ENCODE measurements around the gene PPARD. TPM values are rescaled to one million over a fixed set of nuclear protein-coding genes. Genes with fewer than 3 reads are reported as not detected.

The PPARD gene
- total and polyA plus RNA-seq, 4 experiments from 2014 or later = 2.6 to 38.7 (median 24.0) TPM

- H3K36me3 Mint-ChIP-seq = peaks cover 33 to 51% of the 10 kb centered on the region in 2 donors
- ChIA-PET POLR2A (ENCODE audit: partially characterized antibody) (interaction anchor here (0.9 to 1.0 kb wide), 3 partner anchors 17 to 152 kb away, joined by 3 read pairs; no protein-coding TSS in a partner anchor), CTCF (ENCODE audit: partially characterized antibody) (interaction anchor here (0.9 to 2.9 kb wide), 2 partner anchors 8 to 19 kb away, joined by 3 to 14 read pairs; no protein-coding TSS in a partner anchor)
- Histone ChIP-seq H3K4me1 (ENCODE audit: insufficient read depth, low read length) (peaks cover 11% of the 10 kb centered on the region), H3K4me3 (ENCODE audit: low read length in 2 of 2) (no peak overlapping the region), H3K27ac (ENCODE audit: low read depth, low read length) (no peak overlapping the region), H3K9me3 (ENCODE audit: control insufficient read depth in 1 of 2, low read length in 2 of 2) (no peaks in the 10 kb centered on the region), H3K27me3 (ENCODE audit: insufficient read depth, low read length) (no peaks in the 10 kb centered on the region), H3K36me3 (ENCODE audit: insufficient read depth, low read length) (peaks cover 16% of the 10 kb centered on the region)
- H3K27ac Mint-ChIP-seq = peak overlapping the region in 6 of 7 donors; percentile 9 to 83 (median 70)
- peaks cover 17 to 68% (median 32%) of the 10 kb centered on the region in 4 donors for H3K4me1 Mint-ChIP-seq
- H3K27me3 Mint-ChIP-seq = no peaks in the 10 kb centered on the region
- peaks cover 0 to 2% (median 0%) of the 10 kb centered on the region in 8 donors for H3K9me3 Mint-ChIP-seq
- intact Hi-C loops (cut with micrococcal nuclease) = no loop called here
- peak in 1 of 5 donors; percentile 5 for DNase-seq
- peak overlapping the region in 6 of 8 donors; percentile 3 to 64 (median 34) for H3K4me3 Mint-ChIP-seq
These were observed 68.7 kb downstream of the PPARD start for GRCh38 chr6:35411066-35411465.

- no peak for DNase-seq
- Histone ChIP-seq H3K4me1 (ENCODE audit: insufficient read depth, low read length) (peaks cover 11% of the 10 kb centered on the region), H3K4me3 (ENCODE audit: low read length in 2 of 2) (no peak overlapping the region), H3K27me3 (ENCODE audit: insufficient read depth, low read length) (no peaks in the 10 kb centered on the region), H3K36me3 (ENCODE audit: insufficient read depth, low read length) (peaks cover 16% of the 10 kb centered on the region), H3K27ac (ENCODE audit: low read depth, low read length) (no peak overlapping the region), H3K9me3 (ENCODE audit: control insufficient read depth in 1 of 2, low read length in 2 of 2) (no peaks in the 10 kb centered on the region)
- H3K27ac Mint-ChIP-seq = peak overlapping the region in 1 of 7 donors; percentile 80
- POLR2A ChIA-PET (ENCODE audit: partially characterized antibody) = interaction anchor here (0.9 to 1.0 kb wide), 3 partner anchors 18 to 153 kb away, joined by 3 read pairs; no protein-coding TSS in a partner anchor
- H3K4me1 Mint-ChIP-seq = peaks cover 19 to 63% (median 31%) of the 10 kb centered on the region in 4 donors
- intact Hi-C loops (cut with micrococcal nuclease) = no loop called here
- peaks cover 33 to 56% of the 10 kb centered on the region in 2 donors for H3K36me3 Mint-ChIP-seq
- H3K27me3 Mint-ChIP-seq = no peaks in the 10 kb centered on the region
- no peak overlapping the region for H3K4me3 Mint-ChIP-seq
- CTCF ChIA-PET (ENCODE audit: partially characterized antibody) = no interaction called here
- peaks cover 0 to 2% (median 0%) of the 10 kb centered on the region in 8 donors for H3K9me3 Mint-ChIP-seq
These were observed 69.7 kb downstream of the PPARD start for GRCh38 chr6:35412102-35412501.

- H3K27ac Mint-ChIP-seq = peak overlapping the region in 2 of 7 donors; percentile 30 to 41
- H3K9me3 Mint-ChIP-seq = peaks cover 0 to 2% (median 0%) of the 10 kb centered on the region in 8 donors
- H3K4me3 Mint-ChIP-seq = no peak overlapping the region
- H3K36me3 Mint-ChIP-seq = peaks cover 44 to 68% of the 10 kb centered on the region in 2 donors
- ChIA-PET CTCF (ENCODE audit: partially characterized antibody) (interaction anchor here (7.8 kb wide), 1 partner anchor 35 kb away, joined by 54 read pairs; the partner anchor contains the start of gene FANCE), POLR2A (ENCODE audit: partially characterized antibody) (no interaction called here)
- H3K36me3 ChIP-seq (ENCODE audit: insufficient read depth, low read length) = peaks cover 22% of the 10 kb centered on the region
- H3K27me3 ChIP-seq (ENCODE audit: insufficient read depth, low read length) = no peaks in the 10 kb centered on the region
- intact Hi-C loops (cut with micrococcal nuclease) = no loop called here
- H3K4me3 ChIP-seq (ENCODE audit: low read length in 2 of 2) = no peak overlapping the region
- no peak for DNase-seq
- peaks cover 30 to 69% (median 44%) of the 10 kb centered on the region in 4 donors for H3K4me1 Mint-ChIP-seq
- no peaks in the 10 kb centered on the region for H3K9me3 ChIP-seq (ENCODE audit: control insufficient read depth in 1 of 2, low read length in 2 of 2)
- peaks cover 25% of the 10 kb centered on the region for H3K4me1 ChIP-seq (ENCODE audit: insufficient read depth, low read length)
- H3K27ac ChIP-seq (ENCODE audit: low read depth, low read length) = no peak overlapping the region
- no peaks in the 10 kb centered on the region for H3K27me3 Mint-ChIP-seq
These were observed 71.6 kb downstream of the PPARD start for GRCh38 chr6:35413911-35414310.

- Histone ChIP-seq H3K36me3 (ENCODE audit: insufficient read depth, low read length) (peaks cover 22% of the 10 kb centered on the region), H3K27ac (ENCODE audit: low read depth, low read length) (no peak overlapping the region), H3K9me3 (ENCODE audit: control insufficient read depth in 1 of 2, low read length in 2 of 2) (no peaks in the 10 kb centered on the region), H3K4me1 (ENCODE audit: insufficient read depth, low read length) (peaks cover 35% of the 10 kb centered on the region), H3K27me3 (ENCODE audit: insufficient read depth, low read length) (no peaks in the 10 kb centered on the region), H3K4me3 (ENCODE audit: low read length in 2 of 2) (no peak overlapping the region)
- H3K36me3 Mint-ChIP-seq = peaks cover 44 to 75% of the 10 kb centered on the region in 2 donors
- ChIA-PET POLR2A (ENCODE audit: partially characterized antibody) (interaction anchor here (0.5 to 1.7 kb wide), 5 partner anchors 21 to 73 kb away, joined by 3 to 10 read pairs (median 4); partner anchors contain the start of gene PPARD), CTCF (ENCODE audit: partially characterized antibody) (interaction anchor here (0.6 to 7.8 kb wide), 11 partner anchors 8 to 122 kb away, joined by 3 to 55 read pairs (median 5); partner anchors contain the start of genes DEF6, FANCE and PPARD)
- peak overlapping the region in 1 of 8 donors; percentile 1 for H3K4me3 Mint-ChIP-seq
- DNase-seq = peak in 4 of 5 donors; percentile 26 to 33 (median 30)
- H3K9me3 Mint-ChIP-seq = peaks cover 0 to 2% (median 0%) of the 10 kb centered on the region in 8 donors
- intact Hi-C loops (cut with micrococcal nuclease) = loop anchor here (1.0 kb wide), 2 partner anchors 34 to 73 kb away; partner anchors contain the start of gene PPARD
- peaks cover 31 to 72% (median 49%) of the 10 kb centered on the region in 4 donors for H3K4me1 Mint-ChIP-seq
- H3K27ac Mint-ChIP-seq = peak overlapping the region; percentile 26 to 81 (median 74)
- no peaks in the 10 kb centered on the region for H3K27me3 Mint-ChIP-seq
These were observed 72.9 kb downstream of the PPARD start for GRCh38 chr6:35415065-35415891.

GRCh38 chr6:35417979-35418661 is 75.8 kb downstream of the PPARD start:
- DNase-seq = no peak
- Mint-ChIP-seq H3K27ac (peak overlapping the region in 6 of 7 donors; percentile 48 to 84 (median 66)), H3K9me3 (no peaks in the 10 kb centered on the region), H3K4me3 (peak overlapping the region in 5 of 8 donors; percentile 14 to 59 (median 37)), H3K27me3 (no peaks in the 10 kb centered on the region), H3K36me3 (peaks cover 27 to 66% of the 10 kb centered on the region in 2 donors), H3K4me1 (peaks cover 29 to 47% (median 36%) of the 10 kb centered on the region in 4 donors)
- H3K27ac ChIP-seq (ENCODE audit: low read depth, low read length) = no peak overlapping the region
- H3K27me3 ChIP-seq (ENCODE audit: insufficient read depth, low read length) = no peaks in the 10 kb centered on the region
- intact Hi-C loops (cut with micrococcal nuclease) = no loop called here
- no peak overlapping the region for H3K4me3 ChIP-seq (ENCODE audit: low read length in 2 of 2)
- peaks cover 29% of the 10 kb centered on the region for H3K4me1 ChIP-seq (ENCODE audit: insufficient read depth, low read length)
- peaks cover 25% of the 10 kb centered on the region for H3K36me3 ChIP-seq (ENCODE audit: insufficient read depth, low read length)
- ChIA-PET POLR2A (ENCODE audit: partially characterized antibody) (interaction anchor here (1.3 kb wide), 1 partner anchor 74 kb away, joined by 3 read pairs; no protein-coding TSS in a partner anchor), CTCF (ENCODE audit: partially characterized antibody) (interaction anchor here (0.9 to 7.8 kb wide), 6 partner anchors 10 to 121 kb away, joined by 4 to 55 read pairs (median 16); partner anchors contain the start of genes DEF6, FANCE and PPARD)
- H3K9me3 ChIP-seq (ENCODE audit: control insufficient read depth in 1 of 2, low read length in 2 of 2) = no peaks in the 10 kb centered on the region

GRCh38 chr6:35419417-35419816 is 77.1 kb downstream of the PPARD start:
- H3K4me1 Mint-ChIP-seq = peaks cover 29 to 40% (median 34%) of the 10 kb centered on the region in 4 donors
- CTCF ChIA-PET (ENCODE audit: partially characterized antibody) = interaction anchor here (0.8 to 7.8 kb wide), 22 partner anchors 9 to 126 kb away, joined by 3 to 55 read pairs (median 5); partner anchors contain the start of genes DEF6, FANCE and PPARD
- H3K4me1 ChIP-seq (ENCODE audit: insufficient read depth, low read length) = peaks cover 29% of the 10 kb centered on the region
- peak overlapping the region in 6 of 7 donors; percentile 32 to 82 (median 72) for H3K27ac Mint-ChIP-seq
- H3K4me3 ChIP-seq (ENCODE audit: low read length in 2 of 2) = no peak overlapping the region
- POLR2A ChIA-PET (ENCODE audit: partially characterized antibody) = interaction anchor here (0.7 to 2.0 kb wide), 7 partner anchors 26 to 122 kb away, joined by 3 to 9 read pairs (median 3); no protein-coding TSS in a partner anchor
- intact Hi-C loops (cut with micrococcal nuclease) = loop anchor here (1.0 kb wide), 1 partner anchor 30 kb away; no protein-coding TSS in a partner anchor
- H3K9me3 Mint-ChIP-seq = no peaks in the 10 kb centered on the region
- H3K9me3 ChIP-seq (ENCODE audit: control insufficient read depth in 1 of 2, low read length in 2 of 2) = no peaks in the 10 kb centered on the region
- H3K27me3 ChIP-seq (ENCODE audit: insufficient read depth, low read length) = no peaks in the 10 kb centered on the region
- no peak overlapping the region for H3K27ac ChIP-seq (ENCODE audit: low read depth, low read length)
- peak in 2 of 5 donors; percentile 8 to 19 for DNase-seq
- H3K4me3 Mint-ChIP-seq = peak overlapping the region in 2 of 8 donors; percentile 19 to 47
- H3K36me3 Mint-ChIP-seq = peaks cover 30 to 63% of the 10 kb centered on the region in 2 donors
- peaks cover 28% of the 10 kb centered on the region for H3K36me3 ChIP-seq (ENCODE audit: insufficient read depth, low read length)
- H3K27me3 Mint-ChIP-seq = no peaks in the 10 kb centered on the region
